Gastroesophageal sphincter (tissue), 3 donors: ENCODE data around the gene OTOS.

Experiments
- CTCF ChIP-seq, 4 experiments: fragments of 200-600 bp in 2 of 4; fragments of 450-650 bp in 2 of 4; sonication (generic) in 1 of 4; IDR thresholded peaks; one replicate each; pipeline ENCODE4 v1.5.1; 2017 to 2019; ENCODE audit warnings: antibody characterized with exemption in 4 of 4, mild to moderate bottlenecking in 2 of 4, moderate library complexity in 2 of 4
- POLR2A ChIP-seq, 2 donors: fragments of 450-650 bp; IDR thresholded peaks; one replicate each; pipeline ENCODE4 v1.6.1; 2017; ENCODE audit warnings: antibody characterized with exemption in 2 of 2, mild to moderate bottlenecking in 2 of 2, moderate library complexity in 1 of 2

- no peak for TF ChIP-seq POLR2A (IDR thresholded peaks at IDR 0.05)
- no peak for TF ChIP-seq CTCF (IDR thresholded peaks at IDR 0.05)
Measured at GRCh38 chr2:240178564-240178963, 38.1 kb upstream of the OTOS start.
